ENCODE results near the gene ATP11A.

DNA sequence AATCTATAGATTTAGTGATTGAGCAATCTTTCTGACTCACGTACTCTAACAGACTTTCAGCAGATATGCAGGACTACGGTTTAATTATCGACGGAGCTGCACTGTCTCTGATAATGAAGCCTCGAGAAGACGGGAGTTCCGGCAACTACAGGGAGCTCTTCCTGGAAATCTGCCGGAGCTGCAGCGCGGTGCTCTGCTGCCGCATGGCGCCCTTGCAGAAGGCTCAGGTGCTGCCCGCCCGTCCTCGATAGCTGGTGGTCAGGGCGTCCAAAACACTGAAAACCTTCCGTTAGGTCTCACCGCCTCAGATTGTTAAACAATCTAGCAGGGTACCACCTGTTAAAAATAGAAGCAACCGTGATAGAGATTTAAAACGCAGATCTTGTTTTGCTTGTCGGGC, 166.0 kb downstream of the ATP11A start:
- no peak for TF ChIP-seq YY1 (IDR thresholded peaks at IDR 0.05; ENCODE audit: extremely low read depth, insufficient replicate concordance, low read depth, low read length)
- no peak for TF ChIP-seq EZH2phosphoT487 (IDR thresholded peaks at IDR 0.05; ENCODE audit: borderline replicate concordance)
- TF ChIP-seq, protein P1, sequence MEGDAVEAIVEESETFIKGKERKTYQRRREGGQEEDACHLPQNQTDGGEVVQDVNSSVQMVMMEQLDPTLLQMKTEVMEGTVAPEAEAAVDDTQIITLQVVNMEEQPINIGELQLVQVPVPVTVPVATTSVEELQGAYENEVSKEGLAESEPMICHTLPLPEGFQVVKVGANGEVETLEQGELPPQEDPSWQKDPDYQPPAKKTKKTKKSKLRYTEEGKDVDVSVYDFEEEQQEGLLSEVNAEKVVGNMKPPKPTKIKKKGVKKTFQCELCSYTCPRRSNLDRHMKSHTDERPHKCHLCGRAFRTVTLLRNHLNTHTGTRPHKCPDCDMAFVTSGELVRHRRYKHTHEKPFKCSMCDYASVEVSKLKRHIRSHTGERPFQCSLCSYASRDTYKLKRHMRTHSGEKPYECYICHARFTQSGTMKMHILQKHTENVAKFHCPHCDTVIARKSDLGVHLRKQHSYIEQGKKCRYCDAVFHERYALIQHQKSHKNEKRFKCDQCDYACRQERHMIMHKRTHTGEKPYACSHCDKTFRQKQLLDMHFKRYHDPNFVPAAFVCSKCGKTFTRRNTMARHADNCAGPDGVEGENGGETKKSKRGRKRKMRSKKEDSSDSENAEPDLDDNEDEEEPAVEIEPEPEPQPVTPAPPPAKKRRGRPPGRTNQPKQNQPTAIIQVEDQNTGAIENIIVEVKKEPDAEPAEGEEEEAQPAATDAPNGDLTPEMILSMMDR (IDR thresholded peaks at IDR 0.05 in 2 of 3, conservative IDR thresholded peaks at IDR 0.05 in 1 of 3; ENCODE audit: borderline replicate concordance in 1 of 3, insufficient read depth in 1 of 3, low read depth in 2 of 3, low read length in 2 of 3), result no peak
- TF ChIP-seq ZFX (IDR thresholded peaks at IDR 0.05), result no peak

Measured in HCT116 (cell line).